ENCODE measurements around the gene GNL1.
"Not testable (repeated sequence)": the region's sequence is repeated elsewhere in the genome, so short reads cannot be mapped to it uniquely, and the experiment has no call there.

GRCh38 chr6:30521082-30521481, 35.2 kb downstream of the GNL1 start:
- not testable (repeated sequence) for TF ChIP-seq CTCF (conservative IDR thresholded peaks at IDR 0.05; ENCODE audit: low read depth, low read length); EZH2phosphoT487 (IDR thresholded peaks at IDR 0.05; ENCODE audit: borderline replicate concordance, low read length); EZH2 (IDR thresholded peaks at IDR 0.05; ENCODE audit: low read length, unreplicated experiment)
